ENCODE results near the gene PACS1.

GRCh38 chr11:66262191-66262590 is 192.1 kb downstream of the PACS1 start:
- TF ChIP-seq EZH2phosphoT487 (IDR thresholded peaks at IDR 0.05; ENCODE audit: low read length) (no peak), EZH2 (optimal IDR thresholded peaks at IDR 0.05; ENCODE audit: low read depth, low read length) (no peak)
- TF ChIP-seq, protein P1, sequence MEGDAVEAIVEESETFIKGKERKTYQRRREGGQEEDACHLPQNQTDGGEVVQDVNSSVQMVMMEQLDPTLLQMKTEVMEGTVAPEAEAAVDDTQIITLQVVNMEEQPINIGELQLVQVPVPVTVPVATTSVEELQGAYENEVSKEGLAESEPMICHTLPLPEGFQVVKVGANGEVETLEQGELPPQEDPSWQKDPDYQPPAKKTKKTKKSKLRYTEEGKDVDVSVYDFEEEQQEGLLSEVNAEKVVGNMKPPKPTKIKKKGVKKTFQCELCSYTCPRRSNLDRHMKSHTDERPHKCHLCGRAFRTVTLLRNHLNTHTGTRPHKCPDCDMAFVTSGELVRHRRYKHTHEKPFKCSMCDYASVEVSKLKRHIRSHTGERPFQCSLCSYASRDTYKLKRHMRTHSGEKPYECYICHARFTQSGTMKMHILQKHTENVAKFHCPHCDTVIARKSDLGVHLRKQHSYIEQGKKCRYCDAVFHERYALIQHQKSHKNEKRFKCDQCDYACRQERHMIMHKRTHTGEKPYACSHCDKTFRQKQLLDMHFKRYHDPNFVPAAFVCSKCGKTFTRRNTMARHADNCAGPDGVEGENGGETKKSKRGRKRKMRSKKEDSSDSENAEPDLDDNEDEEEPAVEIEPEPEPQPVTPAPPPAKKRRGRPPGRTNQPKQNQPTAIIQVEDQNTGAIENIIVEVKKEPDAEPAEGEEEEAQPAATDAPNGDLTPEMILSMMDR (IDR thresholded peaks at IDR 0.05; ENCODE audit: low read length), result no peak

Data from MM.1S (cell line).